Urinary bladder (tissue), 4 donors: ENCODE results near the gene NR2C2. TPM values are rescaled to one million over a fixed set of nuclear protein-coding genes. Genes with fewer than 3 reads are reported as not detected.

Source experiments
- DNase-seq: peaks from one replicate; pipeline ENCODE4 v3.0.0-alpha.2; 2015; ENCODE audit errors: extremely low spot score
- H3K27ac ChIP-seq: one replicate; pipeline ENCODE4 v1.5.1; 2013; ENCODE audit warnings: low read depth, mild to moderate bottlenecking, moderate library complexity
- H3K36me3 ChIP-seq: one replicate; pipeline ENCODE4 v1.6.1; 2013; ENCODE audit warnings: mild to moderate bottlenecking, moderate library complexity; ENCODE audit not compliant: insufficient read depth
- H3K4me1 ChIP-seq: one replicate; pipeline ENCODE4 v1.6.1; 2013; ENCODE audit warnings: mild to moderate bottlenecking, moderate library complexity; ENCODE audit not compliant: insufficient read depth
- H3K4me3 ChIP-seq: one replicate; pipeline ENCODE4 v1.5.1; 2013; ENCODE audit warnings: low read depth, low read length
- WGBS: extraction: QIAGEN DNeasy Blood & Tissue Kit; methylation state at CpG from one replicate; pipeline ENCODE4 v1.1.7; 2013; 5-methylcytosine and 5-hydroxymethylcytosine counted together
- polyA plus RNA-seq: library from polyadenylated mRNA; stranded (reverse); fragments of 200-250 nt; gene quantifications from one replicate; pipeline ENCODE4 v1.2.3, GENCODE V29; 2013
- total RNA-seq: library from RNA; depleted of rRNA; stranded (reverse); fragments of >200 nt; gene quantifications from one replicate; pipeline ENCODE4 v1.2.3, GENCODE V29; 2014
- donor health status: healthy with polysubstance abuse.
- donor health status: healthy.

Gene NR2C2
- total and polyA plus RNA-seq, 2 donors, result 18.2 to 63.1 TPM

DNA sequence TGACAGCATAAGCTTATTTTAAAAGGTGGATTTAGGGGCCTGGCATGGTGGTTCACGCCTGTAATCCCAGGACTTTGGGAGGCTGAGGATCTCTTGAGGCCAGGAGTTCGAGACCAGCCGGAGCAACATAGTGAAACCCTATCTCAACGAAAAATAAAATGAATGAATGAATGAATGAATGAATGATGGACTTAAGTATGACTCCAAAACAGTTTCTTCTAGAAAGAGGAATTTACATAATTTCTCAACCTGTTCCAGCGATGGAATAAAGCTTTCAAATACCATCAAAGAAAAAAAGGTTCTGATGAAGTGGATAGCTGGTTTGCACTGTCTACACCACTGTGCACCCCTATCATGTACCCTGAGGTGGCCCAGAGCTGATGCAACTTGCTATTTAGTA lies 20.1 kb upstream of the NR2C2 start:
- no peak overlapping the region for H3K27ac ChIP-seq
- no peaks in the 10 kb centered on the region for H3K36me3 ChIP-seq
- H3K4me3 ChIP-seq, result no peak overlapping the region
- WGBS, result 93% methylated on average over 5 of the region's 5 CpGs
- H3K4me1 ChIP-seq, result no peaks in the 10 kb centered on the region
- DNase-seq, result no peak

DNA sequence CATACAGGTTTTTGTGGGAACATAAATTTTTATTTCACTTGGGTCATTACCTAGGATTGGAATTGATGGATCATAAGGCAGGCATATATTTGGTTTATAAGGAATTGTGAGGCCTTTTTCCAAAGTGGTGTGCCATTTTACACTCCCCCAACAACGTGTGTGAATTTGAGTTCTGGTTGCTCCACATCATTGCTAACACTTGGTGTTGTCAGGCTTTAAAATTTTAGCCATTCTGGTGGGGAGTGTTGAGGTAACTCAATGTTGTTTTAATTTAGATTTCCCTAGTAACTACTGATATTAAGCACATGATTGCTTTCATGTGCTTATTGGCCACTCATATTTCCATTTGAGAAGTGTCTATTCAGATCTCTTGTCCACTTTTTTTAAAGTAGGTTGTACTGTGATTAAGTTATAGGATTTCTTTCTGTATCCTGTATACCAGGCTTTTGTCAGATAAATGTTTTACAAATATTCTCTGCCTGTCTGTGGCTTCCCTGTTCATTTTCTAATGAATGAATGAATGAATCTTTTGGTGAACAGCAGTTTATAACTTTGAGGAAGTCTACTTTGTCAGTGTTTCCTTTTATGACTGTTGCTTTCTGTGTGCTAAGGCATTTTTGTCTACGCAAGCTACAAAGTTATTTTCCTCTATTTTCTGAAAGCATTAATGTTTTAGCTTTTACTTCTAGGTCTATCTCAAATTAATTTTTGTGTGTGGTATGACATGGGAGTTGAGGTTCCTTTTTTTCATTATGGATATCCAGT lies 17.9 kb upstream of the NR2C2 start:
- no peak overlapping the region for H3K27ac ChIP-seq
- no peak overlapping the region for H3K4me3 ChIP-seq
- DNase-seq, result no peak
- H3K4me1 ChIP-seq, result no peaks in the 10 kb centered on the region
- H3K36me3 ChIP-seq, result no peaks in the 10 kb centered on the region
- WGBS, result 84% methylated on average over 2 of the region's 2 CpGs

DNA sequence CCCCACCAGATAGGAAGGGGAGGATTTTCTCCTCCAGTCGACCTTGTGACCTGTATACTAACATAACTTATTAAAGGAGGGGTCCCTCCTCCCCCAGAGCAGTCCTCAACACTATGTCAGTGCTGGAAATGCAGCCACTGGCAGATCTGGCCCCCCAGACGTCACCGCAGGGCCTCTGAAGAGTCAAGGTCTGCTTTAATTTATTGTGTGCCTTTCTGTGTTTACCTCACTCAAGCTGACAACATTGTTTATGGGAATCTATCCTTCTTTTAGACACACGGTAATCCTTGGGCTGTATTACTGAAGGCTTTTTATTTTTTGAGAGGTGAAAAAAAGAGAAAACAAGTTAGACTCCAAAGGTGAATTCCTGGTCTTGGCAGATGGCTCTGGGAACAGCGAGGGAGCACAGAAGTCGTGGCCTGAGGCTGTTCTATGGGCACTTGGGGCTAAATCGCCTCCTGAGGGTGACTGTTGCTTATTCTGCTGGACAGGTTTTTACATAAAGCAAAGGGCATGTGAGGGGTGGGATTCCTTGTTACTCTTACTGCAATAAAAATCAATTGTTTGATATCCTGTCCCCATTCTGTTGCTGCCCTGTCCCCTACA lies 13.5 kb upstream of the NR2C2 start:
- Histone ChIP-seq H3K27ac (no peak overlapping the region), H3K4me1 (no peaks in the 10 kb centered on the region), H3K36me3 (no peaks in the 10 kb centered on the region), H3K4me3 (no peak overlapping the region)
- 65% methylated on average over 7 of the region's 7 CpGs for WGBS
- no peak for DNase-seq

DNA sequence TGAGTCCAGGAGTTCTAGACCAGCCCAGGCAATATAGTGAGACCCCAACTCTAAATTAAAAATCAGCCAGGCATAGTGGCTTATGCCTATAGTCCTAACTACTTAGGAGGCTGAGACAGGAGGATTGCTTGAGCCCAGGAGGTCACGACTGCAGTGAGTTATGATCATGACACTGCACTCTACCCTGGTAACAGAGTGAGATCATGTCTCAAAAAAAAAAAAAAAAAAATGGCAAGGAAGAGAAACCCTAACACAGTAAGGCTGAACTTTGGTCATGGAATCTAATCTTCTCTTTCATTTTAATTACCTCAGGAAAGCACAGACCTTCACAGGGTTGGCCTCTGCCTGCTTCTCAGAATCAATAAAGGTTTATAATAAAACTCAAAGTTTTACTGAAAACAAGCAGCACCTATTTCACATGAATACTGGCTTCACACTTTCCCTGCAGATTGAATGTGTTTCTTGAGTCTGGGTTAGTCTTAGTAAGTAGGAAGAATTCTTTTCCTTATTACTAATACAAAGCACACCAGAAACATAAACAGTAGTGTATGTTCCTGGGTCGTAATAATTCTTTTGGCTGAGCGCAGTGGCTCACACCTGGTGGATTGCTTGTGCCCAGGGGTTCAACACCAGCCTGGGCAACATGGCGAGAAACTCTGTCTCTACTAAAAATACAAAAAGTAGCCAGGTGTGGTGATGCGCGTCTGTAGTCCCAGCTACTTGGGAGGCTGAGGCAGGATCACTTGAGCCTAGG lies 11.6 kb upstream of the NR2C2 start:
- DNase-seq, result no peak
- Histone ChIP-seq H3K4me1 (no peaks in the 10 kb centered on the region), H3K27ac (no peak overlapping the region), H3K36me3 (no peaks in the 10 kb centered on the region), H3K4me3 (no peak overlapping the region)
- 83% methylated on average over 6 of the region's 6 CpGs for WGBS

DNA sequence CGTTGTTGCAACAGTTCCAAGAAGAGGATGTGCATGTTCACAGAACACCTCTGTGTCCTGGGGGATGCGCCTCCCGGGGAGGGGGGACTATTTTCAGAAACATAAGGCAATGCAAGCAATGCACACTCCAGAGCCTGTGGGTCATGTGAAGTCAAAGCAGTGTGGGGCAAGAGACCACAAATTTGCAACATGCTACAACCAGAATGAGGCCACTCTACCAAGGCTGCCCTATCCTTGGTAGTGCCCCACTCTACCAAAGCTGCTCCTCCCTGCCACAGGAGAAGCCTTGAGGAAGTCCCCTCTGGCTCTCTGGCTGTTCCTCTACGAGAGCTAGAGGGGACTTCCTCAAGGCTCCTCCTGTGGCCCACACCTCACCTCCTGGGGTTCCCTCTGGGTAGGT lies 8.4 kb upstream of the NR2C2 start:
- Histone ChIP-seq H3K36me3 (no peaks in the 10 kb centered on the region), H3K4me3 (no peak overlapping the region), H3K4me1 (no peaks in the 10 kb centered on the region), H3K27ac (no peak overlapping the region)
- 83% methylated on average over 4 of the region's 4 CpGs for WGBS
- no peak for DNase-seq

- H3K4me1 ChIP-seq, result no peaks in the 10 kb centered on the region
- H3K27ac ChIP-seq, result no peak overlapping the region
- peaks cover 3% of the 10 kb centered on the region for H3K36me3 ChIP-seq
- no peak overlapping the region for H3K4me3 ChIP-seq
- WGBS, result 94% methylated on average over 1 of the region's 1 CpG
- no peak for DNase-seq
Measured at GRCh38 chr3:14941871-14942270, 5.5 kb upstream of the NR2C2 start.

DNA sequence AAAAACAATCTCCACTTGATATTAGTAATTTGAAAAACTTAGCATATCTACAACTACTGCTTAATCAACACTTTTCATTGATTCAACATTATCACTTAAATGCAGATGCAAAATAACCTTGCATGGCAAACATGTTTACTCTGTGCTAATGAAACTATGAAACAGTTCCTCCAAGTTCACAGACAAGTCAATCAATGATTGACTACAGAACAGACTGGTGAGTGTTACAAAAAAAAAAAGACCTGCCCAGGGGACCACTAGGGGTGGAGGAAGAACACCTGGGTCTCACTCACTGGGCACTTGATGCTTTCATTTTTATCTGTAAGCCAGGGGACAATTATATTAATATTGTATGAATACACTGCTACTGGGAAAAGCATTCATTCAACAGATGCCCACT lies 4.3 kb upstream of the NR2C2 start:
- DNase-seq, result no peak
- H3K4me1 ChIP-seq, result no peaks in the 10 kb centered on the region
- no peak overlapping the region for H3K4me3 ChIP-seq
- H3K36me3 ChIP-seq, result peaks cover 3% of the 10 kb centered on the region
- H3K27ac ChIP-seq, result no peak overlapping the region

GRCh38 chr3:14946236-14946635 lies 1.1 kb upstream of the NR2C2 start:
- WGBS, result 21% methylated on average over 4 of the region's 4 CpGs
- no peak for DNase-seq
- H3K36me3 ChIP-seq, result peaks cover 3% of the 10 kb centered on the region
- no peaks in the 10 kb centered on the region for H3K4me1 ChIP-seq
- H3K4me3 ChIP-seq, result peak overlapping the region; percentile 99
- no peak overlapping the region for H3K27ac ChIP-seq

DNA sequence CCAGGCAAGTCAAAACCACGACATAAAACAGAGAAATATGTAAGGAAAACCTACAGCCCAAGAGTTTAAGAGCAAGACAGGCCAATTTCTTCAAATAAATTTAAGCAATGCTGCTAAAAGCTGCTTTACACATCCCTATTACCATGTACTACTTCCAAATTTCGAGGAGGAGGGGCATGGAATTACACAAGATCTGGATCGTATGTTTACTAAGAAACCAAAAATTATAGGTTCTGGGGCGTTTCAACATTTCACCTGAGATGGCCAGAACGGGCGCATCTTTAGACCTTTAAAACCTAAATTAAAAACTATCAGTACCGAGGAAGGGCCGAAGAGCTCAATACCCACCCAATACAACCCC lies 664 bp upstream of the NR2C2 start:
- DNase-seq, result no peak
- Histone ChIP-seq H3K4me1 (no peaks in the 10 kb centered on the region), H3K27ac (peak overlapping the region; percentile 86), H3K4me3 (peak overlapping the region; percentile 99), H3K36me3 (peaks cover 3% of the 10 kb centered on the region)
- WGBS, result under 1% methylated on average over 8 of the region's 8 CpGs

DNA sequence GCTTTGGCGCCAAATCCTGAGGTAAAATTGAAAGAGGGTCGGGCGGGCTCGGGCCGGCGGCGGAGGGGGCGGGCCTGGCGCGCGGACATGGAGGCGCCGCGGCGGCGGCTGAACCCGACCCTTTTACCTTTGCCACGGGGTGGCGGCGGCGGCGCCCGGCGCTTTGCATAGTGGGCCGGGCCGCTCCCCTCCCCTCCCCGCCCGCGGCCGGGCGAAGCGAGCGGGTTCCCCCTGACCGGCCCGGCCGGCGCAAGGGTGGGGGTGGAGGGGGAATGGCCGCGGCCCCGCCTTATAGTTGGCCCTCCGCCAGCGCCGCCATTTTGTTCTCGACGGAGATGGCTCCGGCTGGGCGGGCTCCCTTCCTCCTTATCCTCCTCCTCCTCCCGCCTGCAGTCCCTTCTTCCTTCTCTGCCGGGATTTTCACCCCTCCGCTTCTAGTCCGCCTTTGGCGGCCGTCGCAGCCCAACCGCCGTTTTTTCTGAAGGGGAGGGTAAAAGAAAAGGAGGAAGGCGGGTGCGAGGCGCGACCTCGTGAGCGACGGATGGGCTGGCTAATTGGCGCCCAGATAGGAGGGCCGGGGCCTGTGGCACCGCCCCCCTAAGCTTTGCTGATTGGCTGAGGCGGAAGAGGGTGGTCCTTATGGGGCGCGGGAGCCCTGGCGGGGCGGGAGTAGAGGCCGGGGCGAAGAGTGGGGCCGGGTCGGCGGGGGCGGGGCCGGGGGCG lies 664 bp downstream of the NR2C2 start:
- no peaks in the 10 kb centered on the region for H3K4me1 ChIP-seq
- under 1% methylated on average over 79 of the region's 79 CpGs for WGBS
- H3K4me3 ChIP-seq, result peak overlapping the region; percentile 99
- peak; percentile 96 for DNase-seq
- H3K27ac ChIP-seq, result peak overlapping the region; percentile 99
- H3K36me3 ChIP-seq, result peaks cover 3% of the 10 kb centered on the region

- Histone ChIP-seq H3K36me3 (peaks cover 3% of the 10 kb centered on the region), H3K4me1 (no peaks in the 10 kb centered on the region), H3K27ac (peak overlapping the region; percentile 84), H3K4me3 (peak overlapping the region; percentile 99)
- 2% methylated on average over 26 of the region's 26 CpGs for WGBS
- DNase-seq, result no peak
Measured at GRCh38 chr3:14948609-14949038, 1.2 kb downstream of the NR2C2 start.

GRCh38 chr3:14949126-14949525 lies 1.7 kb downstream of the NR2C2 start:
- WGBS, result 33% methylated on average over 5 of the region's 5 CpGs
- no peak overlapping the region for H3K27ac ChIP-seq
- peaks cover 3% of the 10 kb centered on the region for H3K36me3 ChIP-seq
- peak overlapping the region; percentile 99 for H3K4me3 ChIP-seq
- no peak for DNase-seq
- H3K4me1 ChIP-seq, result no peaks in the 10 kb centered on the region

GRCh38 chr3:14950274-14950673 lies 2.9 kb downstream of the NR2C2 start:
- Histone ChIP-seq H3K36me3 (peaks cover under 1% of the 10 kb centered on the region), H3K4me3 (no peak overlapping the region), H3K4me1 (no peaks in the 10 kb centered on the region), H3K27ac (no peak overlapping the region)
- WGBS, result 88% methylated on average over 2 of the region's 2 CpGs
- no peak for DNase-seq
